IPS DF 4.7 (cell line): ENCODE measurements around the gene PLAAT4.
"Not testable (repeated sequence)": the region's sequence is repeated elsewhere in the genome, so short reads cannot be mapped to it uniquely, and the experiment has no call there.

ENCODE experiments used
- DNase-seq: peaks from one replicate; pipeline ENCODE4 v3.0.0-alpha.2; 2013; ENCODE audit warnings: low spot score; ENCODE audit errors: extremely low read depth

PLAAT4 gene

DNA sequence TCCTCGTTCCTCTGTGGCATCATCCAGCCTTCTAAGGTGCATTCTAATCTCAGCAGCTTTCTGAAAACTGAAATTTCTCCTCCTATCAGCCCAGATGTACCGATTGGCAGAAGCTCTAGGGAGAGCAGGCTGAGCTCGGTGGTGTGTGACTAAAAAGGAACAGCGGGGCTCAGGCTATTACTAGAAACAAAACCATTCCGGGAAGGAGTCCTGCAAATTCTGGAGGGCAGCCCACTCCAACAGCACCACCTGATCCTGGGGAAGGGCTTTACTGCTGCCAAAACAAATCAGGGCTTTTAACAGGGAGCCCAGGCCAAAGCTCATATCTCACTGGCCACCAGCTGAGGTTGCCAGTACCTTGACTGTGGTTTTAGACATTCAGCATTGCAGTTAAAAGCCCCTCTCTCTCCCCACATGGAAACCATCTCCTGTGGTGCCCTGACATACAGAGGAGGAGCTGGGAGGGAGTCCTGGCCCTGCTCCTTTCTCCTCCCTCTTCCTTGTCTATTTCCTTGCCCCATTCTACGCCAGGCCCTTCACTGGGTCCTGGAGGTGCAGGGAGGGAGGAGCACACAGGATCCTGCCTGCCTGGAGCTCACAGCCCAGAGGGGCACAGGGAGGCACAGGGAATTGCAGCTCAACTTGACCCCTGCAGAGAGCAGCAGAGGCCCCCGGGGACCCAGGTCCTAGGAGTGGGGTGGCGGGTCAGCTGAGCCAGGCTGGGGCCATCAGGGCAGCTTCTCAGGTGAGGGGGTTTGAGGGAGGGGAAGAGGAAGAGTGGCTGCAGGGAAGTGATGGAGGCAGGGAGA is 889 bp downstream of the PLAAT4 start:
- DNase-seq: no peak

DNA sequence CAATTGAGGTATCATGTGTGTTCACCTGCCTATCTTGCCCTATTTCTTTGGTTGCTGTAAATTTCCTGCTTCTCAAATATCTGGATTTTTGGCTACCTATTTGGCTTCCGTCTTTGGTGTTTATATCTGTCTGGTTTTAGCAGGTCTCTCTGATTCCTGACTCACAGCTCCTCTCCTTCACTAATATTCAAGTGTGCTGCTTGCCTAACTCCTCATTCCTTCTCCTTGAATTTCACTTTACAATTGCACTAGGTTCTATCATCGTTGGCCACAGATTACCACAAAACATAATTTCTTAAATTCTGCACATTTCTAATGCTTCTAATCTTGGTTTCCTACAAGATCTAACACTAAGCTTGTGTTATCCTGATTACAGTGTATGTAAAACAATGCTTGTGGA is 5.9 kb downstream of the PLAAT4 start:
- DNase-seq: not testable (repeated sequence)

DNA sequence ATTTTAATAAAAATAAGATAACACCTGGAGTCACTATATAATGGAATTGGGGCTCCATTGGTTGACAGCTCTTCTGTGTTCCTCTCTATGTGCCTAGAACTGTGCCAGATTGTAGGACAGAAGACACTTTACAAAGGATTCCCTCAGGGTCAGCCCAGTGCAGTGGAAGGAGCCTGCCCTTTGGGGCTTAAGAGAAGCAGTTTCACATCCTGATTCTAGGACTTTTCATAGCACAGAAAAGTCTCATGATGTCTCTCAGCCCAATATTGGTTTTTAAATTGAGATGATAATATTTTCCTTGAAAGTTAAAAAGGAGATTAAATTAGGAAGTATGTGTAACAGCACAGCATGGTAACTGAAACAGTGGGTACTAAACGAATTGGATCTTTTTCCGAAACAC is 7.1 kb downstream of the PLAAT4 start:
- DNase-seq: no peak

DNA sequence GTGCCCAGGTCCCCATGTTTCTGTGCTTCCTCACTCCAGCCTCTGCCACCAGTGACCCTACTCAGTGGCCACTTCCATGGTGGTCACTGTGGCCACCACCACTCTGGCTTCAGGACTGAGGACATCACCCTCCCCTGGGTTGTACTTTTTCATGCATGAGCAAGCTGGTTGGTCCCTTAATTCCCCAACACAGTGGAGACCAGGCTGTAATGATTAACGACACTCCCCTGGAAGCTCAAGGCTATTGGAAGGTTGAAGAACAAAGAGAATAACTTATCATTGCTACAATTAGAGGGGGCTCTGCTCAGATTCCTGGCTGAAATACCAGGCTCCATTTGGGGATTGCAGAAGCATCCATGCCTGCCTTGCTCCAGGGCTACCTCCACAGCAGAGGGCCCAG is 10.5 kb downstream of the PLAAT4 start:
- DNase-seq: no peak

DNA sequence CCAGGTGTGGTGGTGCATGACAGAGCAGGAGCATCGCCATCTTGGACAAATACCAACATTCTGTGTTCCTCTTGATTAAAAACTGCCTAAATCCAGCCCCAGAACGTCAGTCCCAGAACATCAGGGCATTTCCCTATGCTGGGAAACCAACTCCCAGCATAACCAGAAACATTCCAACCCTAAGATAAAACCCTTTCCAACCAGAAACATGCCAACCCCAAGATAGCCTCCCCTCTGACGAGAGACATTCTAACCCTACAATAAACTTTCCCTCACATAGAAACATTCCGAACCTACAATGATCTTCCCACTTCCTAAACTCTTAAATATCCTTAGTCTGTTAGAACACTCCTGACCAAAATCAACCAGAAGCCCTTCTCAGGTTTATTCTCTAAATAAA is 11.6 kb downstream of the PLAAT4 start:
- DNase-seq: no peak

DNA sequence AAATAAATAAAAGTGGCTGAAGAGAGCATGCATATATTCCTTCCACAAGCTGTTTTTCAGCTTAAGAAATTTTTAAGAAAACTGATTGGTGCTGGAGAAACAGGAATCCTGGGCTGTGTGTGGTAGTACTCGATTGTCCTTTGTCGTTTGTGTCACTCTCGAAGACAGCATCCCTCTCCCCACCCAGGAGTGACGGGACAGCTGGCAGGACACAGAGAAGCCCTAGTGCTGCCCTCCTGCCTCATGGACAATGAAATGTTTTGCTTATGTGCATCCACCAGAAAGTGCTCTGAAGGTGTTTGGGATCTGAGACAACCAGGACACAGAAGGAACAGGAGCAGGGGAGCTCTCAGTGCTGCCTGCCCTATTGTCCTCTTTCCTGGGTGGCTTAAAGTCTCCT is 12.8 kb downstream of the PLAAT4 start:
- no peak for DNase-seq

DNA sequence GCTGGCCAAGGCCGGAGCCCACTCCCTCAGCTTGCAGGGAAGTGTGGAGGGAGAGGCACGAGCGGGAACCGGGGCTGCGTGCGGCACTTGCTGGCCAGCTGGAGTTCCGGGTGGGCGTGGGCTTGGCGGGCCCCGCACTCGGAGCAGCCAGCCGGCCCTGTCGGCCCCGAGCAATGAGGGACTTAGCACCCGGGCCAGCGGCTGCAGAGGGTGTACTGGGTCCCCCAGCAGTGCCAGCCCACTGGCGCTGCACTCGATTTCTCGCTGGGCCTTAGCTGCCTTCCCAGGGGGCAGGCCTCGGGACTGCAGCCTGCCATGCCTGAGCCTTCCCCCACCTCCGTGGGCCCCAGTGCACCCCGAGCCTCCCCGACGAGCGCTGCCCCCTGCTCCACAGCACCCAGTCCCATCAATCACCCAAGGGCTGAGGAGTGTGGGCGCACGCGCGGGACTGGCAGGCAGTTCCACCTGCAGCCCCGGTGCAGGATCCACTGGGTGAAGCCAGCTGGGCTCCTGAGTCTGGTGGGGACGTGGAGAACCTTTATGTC is 13.6 kb downstream of the PLAAT4 start:
- DNase-seq: not testable (repeated sequence)

DNA sequence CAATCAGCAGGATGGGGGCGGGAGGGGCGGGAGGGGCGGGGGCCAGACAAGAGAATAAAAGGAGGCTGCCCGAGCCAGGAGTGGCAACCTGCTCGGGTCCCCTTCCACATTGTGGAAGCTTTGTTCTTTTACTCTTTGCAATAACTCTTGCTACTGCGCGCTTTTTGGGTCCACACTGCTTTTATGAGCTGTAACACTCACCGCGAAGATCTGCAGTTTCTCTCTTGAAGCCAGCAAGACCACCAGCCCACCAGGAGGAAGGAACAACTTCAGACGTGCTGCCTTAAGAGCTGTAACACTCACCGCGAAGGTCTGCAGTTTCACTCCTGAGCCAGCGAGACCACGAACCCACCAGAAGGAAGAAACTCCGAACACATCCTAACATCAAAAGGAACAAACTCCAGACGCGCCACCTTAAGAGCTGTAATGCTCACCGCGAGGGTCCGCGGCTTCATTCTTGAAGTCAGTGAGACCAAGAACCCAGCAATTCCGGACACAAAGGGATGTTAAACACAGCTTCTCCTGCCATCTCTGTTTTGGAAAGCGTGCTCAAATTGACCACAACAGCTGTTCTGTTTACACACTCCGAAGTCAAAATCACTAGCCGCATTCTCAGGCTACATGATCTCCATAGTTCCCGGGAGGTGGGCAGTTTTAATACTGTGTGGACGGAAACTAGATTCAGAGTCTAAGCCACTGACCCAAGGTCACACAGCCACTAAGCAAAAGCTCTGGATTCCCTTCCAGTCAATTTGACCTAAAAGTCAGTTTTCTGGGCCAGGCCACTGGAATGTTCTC is 14.7 kb downstream of the PLAAT4 start:
- no peak for DNase-seq

DNA sequence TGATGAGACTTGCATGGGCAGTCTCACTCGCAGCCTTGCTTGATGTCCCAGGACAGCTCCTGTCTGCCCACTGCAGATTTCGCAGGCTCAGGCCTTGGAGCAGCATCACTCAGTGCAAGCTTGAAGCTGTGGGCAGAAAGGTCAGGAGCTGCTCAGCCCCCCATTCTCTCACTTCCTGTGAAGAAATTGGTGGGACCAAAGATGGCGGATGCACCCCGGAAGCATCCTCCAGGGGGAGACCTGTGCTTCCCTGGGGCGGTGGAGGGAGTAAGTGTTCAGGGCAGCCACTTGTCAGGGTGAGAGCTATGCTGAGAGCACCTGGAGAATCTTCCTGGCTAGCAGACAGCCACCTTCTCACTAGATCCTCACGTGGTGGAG is 15.3 kb downstream of the PLAAT4 start:
- DNase-seq: no peak

DNA sequence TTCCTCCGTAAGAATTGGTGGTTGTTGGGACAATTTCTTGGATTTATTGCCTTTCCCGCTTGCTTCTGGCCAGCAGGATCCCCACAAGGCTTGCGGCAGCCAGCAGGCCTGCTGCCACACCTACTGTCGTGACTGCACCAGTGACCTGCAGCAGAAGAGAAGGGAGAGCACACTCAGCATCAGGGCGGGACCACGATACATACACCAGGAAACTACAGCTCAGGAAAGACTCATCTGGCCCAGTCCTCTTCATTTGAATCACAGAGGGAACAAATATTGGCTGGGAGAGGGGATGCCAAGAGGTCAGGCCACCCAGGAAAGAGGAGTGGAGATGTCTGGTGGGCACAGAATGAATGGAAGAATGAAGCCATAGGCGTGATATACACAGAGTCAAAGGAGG is 16.3 kb downstream of the PLAAT4 start:
- DNase-seq: no peak

DNA sequence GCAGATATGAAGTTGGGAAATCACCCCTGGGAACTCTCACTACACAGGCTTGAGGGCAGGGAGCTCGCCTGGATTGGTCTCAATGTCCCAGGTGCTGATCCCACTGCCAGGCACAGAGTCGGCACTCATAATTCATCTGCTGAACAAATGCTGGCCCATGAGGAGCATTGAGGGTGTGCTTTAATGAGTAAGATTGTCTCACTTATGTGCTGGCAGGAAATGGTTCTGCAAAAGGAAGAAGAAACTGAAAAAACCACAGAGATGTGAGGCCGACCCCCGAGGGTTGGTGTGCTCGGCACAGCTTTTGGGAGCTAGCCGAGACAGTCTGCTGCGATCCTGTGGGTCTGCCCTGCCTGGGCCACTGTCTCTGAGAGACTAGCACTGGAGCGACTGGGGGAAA is 17.2 kb downstream of the PLAAT4 start:
- no peak for DNase-seq

DNA sequence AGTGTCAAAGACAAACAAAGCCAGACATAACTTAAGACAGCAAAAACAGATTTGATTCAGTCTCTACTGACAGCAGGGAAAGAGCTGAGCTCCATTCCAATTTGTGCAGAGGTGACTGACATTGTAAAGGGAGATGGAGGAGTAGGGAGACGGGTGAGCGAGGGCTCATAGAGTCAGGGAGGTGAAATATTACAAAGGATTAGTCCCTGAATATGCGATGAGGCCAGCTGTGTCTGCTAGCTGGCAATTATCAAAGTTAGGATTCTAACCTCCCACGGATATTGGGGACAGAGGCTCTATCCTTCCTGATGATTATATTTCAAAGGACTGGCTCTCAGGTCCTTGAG is 18.2 kb downstream of the PLAAT4 start:
- no peak for DNase-seq

DNA sequence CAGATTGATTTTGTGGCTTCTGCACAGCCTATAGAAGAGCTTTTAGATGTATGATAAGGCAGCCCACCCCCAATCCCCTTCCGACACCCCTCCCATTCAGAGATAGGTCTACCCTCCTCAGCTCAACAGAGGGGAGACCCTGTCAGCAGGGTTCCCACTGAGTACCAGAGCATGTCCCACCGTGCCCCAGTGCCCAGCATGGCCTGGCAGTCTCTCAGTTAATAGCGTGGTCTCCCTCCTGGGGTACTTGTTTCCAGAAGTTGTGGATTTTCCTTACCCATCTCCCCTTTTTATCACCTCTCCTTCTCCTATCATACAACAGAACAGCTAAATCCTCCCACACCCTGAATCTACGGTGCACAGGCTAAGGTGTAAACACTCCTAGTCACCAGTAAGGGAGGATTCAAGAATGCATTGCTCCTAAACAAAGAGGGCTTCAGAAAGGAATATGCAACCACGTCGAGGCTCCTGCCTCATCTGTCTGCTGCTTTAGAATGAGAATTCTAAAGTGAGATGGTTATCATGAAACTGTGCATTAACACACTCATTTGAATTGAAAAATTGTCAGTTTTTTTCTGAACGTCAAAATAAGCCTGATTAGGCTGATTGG is 19.9 kb downstream of the PLAAT4 start:
- DNase-seq: no peak

DNA sequence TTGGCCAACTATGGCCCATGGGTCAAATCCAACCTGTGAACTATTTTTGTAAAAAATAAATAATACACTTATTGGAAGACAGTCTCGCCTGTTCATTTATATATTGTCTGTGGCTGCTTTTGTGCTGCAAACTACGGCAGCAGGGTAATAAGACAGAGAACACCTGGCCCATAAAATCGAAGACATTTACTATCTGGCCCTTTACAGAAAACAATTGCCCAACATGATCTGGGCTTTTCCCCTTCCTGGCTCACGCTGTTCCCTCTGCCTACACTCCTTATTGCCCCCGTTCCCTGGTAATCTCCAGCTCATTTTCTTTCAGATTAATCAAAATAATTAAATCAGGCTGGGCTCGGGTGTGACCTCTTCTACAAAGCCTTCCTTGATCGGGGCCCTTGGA is 21.0 kb downstream of the PLAAT4 start:
- no peak for DNase-seq

DNA sequence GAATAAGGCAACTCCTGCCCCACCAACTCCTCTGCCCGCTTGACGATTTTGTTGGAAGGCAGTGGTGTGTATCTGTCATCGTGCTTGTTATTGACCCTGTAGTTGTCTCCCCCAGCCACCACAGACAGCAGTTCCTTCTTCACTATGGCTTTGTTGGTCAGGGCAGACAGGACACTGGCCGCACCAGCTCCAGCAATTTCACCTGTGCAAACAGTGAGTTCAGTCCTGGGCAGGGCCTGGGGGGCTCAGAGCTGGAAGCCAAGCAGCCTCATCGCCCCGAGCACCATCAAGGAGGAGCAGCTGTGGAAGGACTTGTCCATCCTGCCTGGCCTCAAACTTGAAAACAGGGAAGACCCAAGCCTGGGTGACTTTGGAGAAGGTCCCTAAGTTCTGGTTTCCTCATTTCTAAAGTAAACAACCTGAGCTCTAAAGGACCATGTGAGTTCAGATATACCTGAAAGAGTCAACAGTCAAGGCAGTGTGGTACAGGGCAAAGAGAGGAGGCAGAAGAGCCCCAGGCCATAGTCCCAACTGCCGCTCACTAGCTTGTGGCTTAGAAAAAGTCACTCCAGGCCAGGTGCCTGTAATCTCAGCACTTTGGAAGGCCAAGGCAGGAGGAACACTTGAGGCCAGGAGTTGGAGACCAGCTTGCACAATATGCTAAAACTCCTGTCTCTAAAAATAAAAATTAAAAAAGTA is 22.0 kb downstream of the PLAAT4 start:
- DNase-seq: no peak

DNA sequence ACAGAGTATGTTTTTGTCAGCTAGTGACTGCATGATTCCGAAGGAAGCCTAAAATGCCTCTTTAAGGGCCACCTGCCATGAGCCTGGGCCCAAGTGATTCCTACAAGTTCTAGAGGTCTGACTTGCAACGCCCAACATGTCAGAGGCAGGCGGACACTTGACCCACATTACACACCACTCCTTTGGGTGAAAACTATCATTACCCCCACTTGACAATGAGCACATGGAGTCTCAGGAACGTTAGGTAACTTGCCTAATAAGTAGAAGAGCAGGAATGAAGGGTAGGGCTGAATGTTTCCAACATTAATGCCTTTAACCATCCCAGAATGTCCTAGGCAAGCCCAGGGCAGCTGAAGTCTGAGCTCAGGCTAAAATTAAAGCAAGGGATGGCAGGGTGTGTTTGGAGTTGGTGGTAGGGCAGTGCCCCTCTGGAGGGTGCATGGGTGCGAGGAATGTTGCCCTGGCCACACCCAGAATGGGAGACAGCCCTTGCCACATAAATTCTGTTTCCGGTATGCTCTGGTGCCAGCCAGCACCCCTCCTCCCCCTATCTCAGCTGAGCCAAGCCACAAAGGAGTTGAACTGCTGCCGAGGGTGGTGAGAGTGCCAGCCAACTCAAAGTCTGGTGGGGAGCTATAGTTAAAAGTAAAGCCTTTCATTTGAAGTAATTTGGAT is 24.0 kb downstream of the PLAAT4 start:
- DNase-seq: no peak

DNA sequence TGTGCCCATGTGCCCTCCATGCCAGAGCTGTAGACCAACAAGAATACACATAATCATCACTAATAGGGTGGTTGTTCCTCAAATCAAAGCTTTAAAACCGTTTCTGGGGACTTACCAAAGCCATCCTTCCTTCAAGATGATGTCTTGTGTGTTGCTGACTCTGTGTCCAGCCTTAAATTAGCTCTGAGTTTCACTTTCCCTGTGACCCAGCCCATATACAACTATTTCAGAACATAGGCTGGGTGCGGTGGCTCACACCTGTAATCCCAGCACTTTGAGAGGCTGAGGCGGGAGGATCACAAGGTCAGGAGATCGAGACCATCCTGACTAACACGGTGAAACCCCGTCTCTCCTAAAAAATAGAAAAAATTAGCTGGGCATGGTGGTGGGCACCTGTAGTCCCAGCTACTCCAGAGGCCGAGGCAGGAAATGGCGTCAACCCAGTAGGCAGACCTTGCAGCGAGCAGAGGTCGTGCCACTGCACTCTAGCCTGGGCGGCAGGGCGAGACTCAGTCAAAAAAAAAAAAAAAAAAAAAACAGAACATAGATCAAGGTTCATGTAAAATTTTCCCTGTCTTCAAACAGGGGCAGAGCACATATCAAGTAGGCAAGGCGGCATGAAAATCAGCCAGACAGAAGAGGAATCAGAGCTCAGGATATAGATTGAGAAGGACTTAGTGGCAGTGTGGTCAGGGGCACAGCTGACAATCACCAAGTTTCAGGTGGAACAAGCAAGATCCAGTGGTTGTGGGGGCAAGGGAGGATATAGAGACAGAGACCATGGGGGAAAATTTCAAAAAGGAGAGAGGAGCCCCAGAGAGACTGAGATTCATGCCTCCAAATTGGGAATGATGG is 26.8 kb downstream of the PLAAT4 start, which contains the start of gene PLAAT2:
Gene PLAAT2 (minus strand): TSS at position 179 of the 855 bp plus-strand sequence. CDS start 55 bp downstream, at position 124.
- no peak for DNase-seq

DNA sequence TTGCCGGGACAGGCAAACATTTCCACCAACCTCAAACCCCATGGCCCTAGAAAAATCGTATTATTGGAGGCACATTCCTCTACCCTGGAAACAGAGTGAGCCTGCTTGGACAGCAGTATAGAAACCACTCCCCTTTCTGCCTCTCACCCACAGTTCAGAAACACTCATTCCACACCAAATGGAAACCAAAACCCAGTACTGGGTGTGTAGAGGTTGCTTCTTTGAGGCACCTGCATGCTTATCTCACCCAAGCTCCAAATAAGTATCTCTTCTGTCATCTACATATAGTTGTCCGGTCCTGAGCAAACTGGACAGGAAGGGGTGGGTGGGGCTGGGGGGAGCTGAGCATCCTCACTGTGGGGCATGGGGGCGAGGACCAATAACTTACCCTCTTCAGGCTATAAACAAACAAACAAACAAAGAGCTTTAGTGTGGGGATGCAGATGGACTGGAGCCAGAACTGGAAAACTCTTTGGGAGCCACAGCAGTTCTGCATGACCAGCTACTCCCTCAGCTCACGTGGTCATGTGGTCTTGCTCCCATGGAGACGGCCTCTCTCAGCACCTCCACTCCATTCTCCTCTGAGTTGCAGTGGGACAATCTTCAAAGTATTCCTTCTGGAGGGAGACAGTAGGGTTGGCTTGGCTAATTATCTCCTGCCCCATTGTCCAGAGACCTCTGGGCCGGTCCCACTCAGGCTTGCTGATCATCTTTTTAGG is 27.6 kb downstream of the PLAAT4 start:
- DNase-seq: no peak

DNA sequence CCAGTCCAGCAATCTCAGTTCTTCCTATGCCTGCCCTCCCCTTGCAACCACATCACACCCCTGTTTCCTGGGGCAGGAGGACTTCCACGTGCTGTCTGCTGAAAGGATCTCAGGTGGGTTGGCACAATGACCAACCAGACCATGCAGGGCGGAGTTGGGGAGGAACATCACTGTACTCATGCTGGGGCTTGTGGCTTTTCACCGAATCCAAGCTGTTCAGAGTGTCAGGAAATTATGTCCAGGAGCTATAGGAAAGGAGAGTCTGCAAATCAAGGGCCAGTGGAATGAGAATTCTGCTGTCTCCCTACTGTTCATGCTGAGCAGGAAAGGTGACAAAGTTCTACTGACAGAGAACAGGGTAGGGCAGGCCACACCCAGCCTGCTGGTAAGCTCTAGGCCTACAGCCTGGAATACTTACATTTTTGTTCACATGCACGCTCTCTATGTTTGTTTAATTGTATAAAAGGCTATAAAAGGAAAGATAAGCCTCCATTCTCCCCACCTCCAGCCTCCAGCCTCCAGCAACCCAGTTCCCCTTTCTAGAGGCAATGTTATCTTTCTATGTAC is 28.3 kb downstream of the PLAAT4 start:
- no peak for DNase-seq
